Endothelial cell of umbilical vein (primary cell): ENCODE measurements around the gene MT1M. TPM values are rescaled to one million over a fixed set of nuclear protein-coding genes. Genes with fewer than 3 reads are reported as not detected.

Experiments used
- BruUV-seq: library from RNA; stranded (reverse); fragments of 400-500 nt; replicated peaks from 2 replicates; lab custom pipeline; 2021; lab: Mats Ljungman, UMichigan
- CTCF ChIA-PET: fragments of 300-600, 350-600 bp; sonication (Branson Sonifier 250); formaldehyde crosslinking; loops from one replicate; lab custom pipeline; 2021; ENCODE audit warnings: antibody characterized with exemption, inconsistent platforms; lab: Charles Lee
- POLR2A ChIA-PET: fragments of 300-600, 350-600 bp; sonication (Branson Sonifier 250); formaldehyde crosslinking; loops from one replicate; lab custom pipeline; 2021; ENCODE audit warnings: antibody characterized with exemption, inconsistent platforms; lab: Charles Lee
- DNase-seq: peaks from one replicate; pipeline ENCODE4 v3.0.0-alpha.2; 2011; ENCODE audit warnings: low read depth, low spot score
- FAIRE-seq: peaks from 2 replicates; lab custom pipeline; 2011; peaks lifted over from hg19 to GRCh38; lab: Jason Lieb, UNC
- H2AFZ ChIP-seq: 2 replicates; pipeline ENCODE4 v1.6.0; 2012; ENCODE audit warnings: low read depth, low read length, control low read depth, inconsistent platforms
- H3K27ac ChIP-seq: 2 replicates; pipeline ENCODE4 v1.5.1; 2011; ENCODE audit warnings: low read depth, mild to moderate bottlenecking, control low read depth, low read length, moderate library complexity; ENCODE audit not compliant: insufficient read depth
- H3K27me3 ChIP-seq, 2 experiments: 2 replicates each; pipeline versions ENCODE4 v1.6.0 to v1.6.1; 2011; ENCODE audit warnings: low read length in 2 of 2, mixed read lengths in 1 of 2; ENCODE audit not compliant: control insufficient read depth in 2 of 2, insufficient read depth in 2 of 2
- H3K36me3 ChIP-seq, 2 experiments: 2 replicates in 1 of 2; 3 replicates in 1 of 2; pipeline ENCODE4 v1.5.1; 2011; ENCODE audit warnings: low read length in 2 of 2, mild to moderate bottlenecking in 1 of 2, moderate library complexity in 1 of 2; ENCODE audit not compliant: control insufficient read depth in 2 of 2, insufficient read depth in 2 of 2; ENCODE audit errors: extremely low read depth in 1 of 2
- H3K4me1 ChIP-seq: 3 replicates; pipeline ENCODE4 v1.5.1; 2011; ENCODE audit warnings: mild to moderate bottlenecking, low read length; ENCODE audit not compliant: control insufficient read depth, insufficient read depth; ENCODE audit errors: extremely low read depth
- H3K4me2 ChIP-seq: 2 replicates; pipeline ENCODE4 v1.6.1; 2011; ENCODE audit warnings: low read length, control low read depth, mixed read lengths; ENCODE audit not compliant: insufficient read depth
- H3K4me3 ChIP-seq, 3 experiments: fragments of 200-600 bp in 1 of 3; sonication (generic), shearing (Covaris generic) in 1 of 3; replicated peaks in 1 of 3; 2 replicates each; pipeline ENCODE4 v1.5.1; 2011 to 2016; ENCODE audit warnings: control low read depth in 3 of 3, low read length in 3 of 3, mild to moderate bottlenecking in 2 of 3, inconsistent platforms in 1 of 3, low read depth in 1 of 3, moderate library complexity in 1 of 3; ENCODE audit not compliant: insufficient read depth in 1 of 3
- H3K79me2 ChIP-seq: 2 replicates; pipeline ENCODE4 v1.6.0; 2012; ENCODE audit warnings: low read length, inconsistent platforms; ENCODE audit not compliant: control insufficient read depth, insufficient read depth
- H3K9ac ChIP-seq: replicated peaks from 2 replicates; pipeline ENCODE3; 2011; ENCODE audit warnings: low read length, control low read depth; ENCODE audit not compliant: insufficient read depth; ENCODE audit errors: extremely low read depth
- H3K9me1 ChIP-seq: replicated peaks from 3 replicates; pipeline ENCODE4 v1.6.0; 2011; ENCODE audit warnings: mild to moderate bottlenecking, low read length; ENCODE audit not compliant: control insufficient read depth, insufficient read depth; ENCODE audit errors: extremely low read depth
- H3K9me3 ChIP-seq: replicated peaks from 2 replicates; pipeline ENCODE4 v1.5.1; 2012; ENCODE audit warnings: low read length, inconsistent platforms; ENCODE audit not compliant: control insufficient read depth, insufficient read depth
- H4K20me1 ChIP-seq: replicated peaks from 2 replicates; pipeline ENCODE3; 2011; ENCODE audit warnings: mild to moderate bottlenecking, low read length; ENCODE audit not compliant: control insufficient read depth, insufficient read depth; ENCODE audit errors: extremely low read depth
- CTCF ChIP-seq, 2 donors: IDR thresholded peaks; 1 replicate in 1 of 2; 2 replicates in 1 of 2; pipeline ENCODE4 v1.5.1; 2011; ENCODE audit warnings: low read length in 2 of 2, mild to moderate bottlenecking in 2 of 2, moderate library complexity in 2 of 2, control low read depth in 1 of 2, inconsistent platforms in 1 of 2, low read depth in 1 of 2; ENCODE audit not compliant: insufficient read depth in 1 of 2; ENCODE audit errors: extremely low read depth in 1 of 2
- EZH2 ChIP-seq: IDR thresholded peaks from 2 replicates; pipeline ENCODE4 v1.6.1; 2012; ENCODE audit warnings: borderline replicate concordance, low read depth, mild to moderate bottlenecking, moderate library complexity, low read length, inconsistent platforms; ENCODE audit not compliant: severe bottlenecking
- FOS ChIP-seq: IDR thresholded peaks from 2 replicates; pipeline ENCODE4 v1.6.1; 2011; ENCODE audit warnings: mild to moderate bottlenecking, low read length, moderate library complexity, borderline replicate concordance; ENCODE audit not compliant: insufficient read depth
- GATA2 ChIP-seq: IDR thresholded peaks from 2 replicates; pipeline ENCODE4 v1.7.0; 2011; ENCODE audit warnings: low read depth, mild to moderate bottlenecking, moderate library complexity, mixed read lengths, low read length; ENCODE audit not compliant: insufficient read length, insufficient read depth
- JUN ChIP-seq: IDR thresholded peaks from 2 replicates; pipeline ENCODE4 v1.6.1; 2011; ENCODE audit warnings: borderline replicate concordance, low read depth; ENCODE audit not compliant: insufficient read length, insufficient read depth
- MAX ChIP-seq: IDR thresholded peaks from 2 replicates; pipeline ENCODE4 v1.6.1; 2011; ENCODE audit not compliant: insufficient read depth, insufficient read length
- MYC ChIP-seq: IDR thresholded peaks from one replicate; pipeline ENCODE4 v1.6.1; 2011; ENCODE audit warnings: mild to moderate bottlenecking, low read depth, low read length
- POLR2A ChIP-seq: IDR thresholded peaks from 2 replicates; pipeline ENCODE4 v1.6.1; 2012; ENCODE audit warnings: low read depth, mild to moderate bottlenecking, control low read depth, low read length
- POLR2AphosphoS5 ChIP-seq: IDR thresholded peaks from 2 replicates; pipeline ENCODE4 v1.6.1; 2012; ENCODE audit warnings: low read depth, mild to moderate bottlenecking, control low read depth, low read length, moderate library complexity; ENCODE audit not compliant: insufficient read depth
- dilution Hi-C: fragments of 300-500 bp; cut with MboI; formaldehyde crosslinking; loops from one replicate; pipeline ENCODE4 v1.15.0; 2019; ENCODE audit warnings: low sequenced_read_pairs; ENCODE audit not compliant: extremely low pct_ligation_motif_present
- intact Hi-C: fragments of 100-400 bp; cut with micrococcal nuclease; formaldehyde crosslinking; loops from one replicate; pipeline ENCODE4 v1.10.0; 2022
- polyA plus RNA-seq, 4 experiments: library from polyadenylated mRNA; depleted of rRNA in 3 of 4; stranded (reverse) in 3 of 4; unstranded in 1 of 4; fragments of >200 nt; gene quantifications; 2 replicates each; pipeline versions ENCODE4 v1.2.1 to v1.2.3, GENCODE V29; 2011 to 2012; ENCODE audit warnings: missing spikeins in 1 of 4
- total RNA-seq: library from RNA; stranded (reverse); gene quantifications from 2 replicates; pipeline ENCODE4 v1.2.3, GENCODE V29; 2021

MT1M gene
- total and polyA plus RNA-seq, 2 donors (not counting 3 experiments of a cell fraction or from before 2014, with no cell fraction given): 4.3 to 4.6 TPM

GRCh38 chr16:56633535-56633934, 1.1 kb downstream of the MT1M start:
- CTCF ChIA-PET: interaction anchor here (0.6 to 1.5 kb wide), 2 partner anchors 30 to 91 kb away, joined by 3 to 5 read pairs; no protein-coding TSS in a partner anchor
- no peak overlapping the region for H3K4me3 ChIP-seq
- no peaks in the 10 kb centered on the region for H3K9me1 ChIP-seq
- TF ChIP-seq FOS (no peak), GATA2 (no peak), POLR2AphosphoS5 (no peak), MAX (no peak), JUN (no peak), POLR2A (no peak), MYC (no peak), EZH2 (no peak), CTCF (IDR thresholded peaks at IDR 0.05; ENCODE audit: extremely low read depth in 1 of 2, insufficient read depth in 1 of 2, low read depth in 1 of 2, low read length in 2 of 2) (no peak)
- no peaks in the 10 kb centered on the region for H3K36me3 ChIP-seq
- POLR2A ChIA-PET: interaction anchor here (1.0 kb wide), 1 partner anchor 10 kb away, joined by 3 read pairs; no protein-coding TSS in a partner anchor
- H3K79me2 ChIP-seq: no peaks in the 10 kb centered on the region
- no peak overlapping the region for H3K9ac ChIP-seq
- H3K4me1 ChIP-seq: peaks cover 16% of the 10 kb centered on the region
- no TSS peak for BruUV-seq
- DNase-seq (no peak), FAIRE-seq (no peak)
- H3K27ac ChIP-seq: no peak overlapping the region
- intact Hi-C loops (no loop called here), dilution Hi-C loops (no loop called here)
- H3K9me3 ChIP-seq: no peaks in the 10 kb centered on the region
- H3K27me3 ChIP-seq: peaks cover 34 to 39% of the 10 kb centered on the region in 2 experiments
- H2AFZ ChIP-seq: no peak overlapping the region
- no peak overlapping the region for H3K4me2 ChIP-seq
- H4K20me1 ChIP-seq: no peaks in the 10 kb centered on the region
